GM12865 (cell line): ENCODE results near the gene PKNOX2.

Source experiments
- DNase-seq: peaks from one replicate; pipeline ENCODE4 v3.0.0; 2010; ENCODE audit warnings: low read depth
- H3K4me3 ChIP-seq: 2 replicates; pipeline ENCODE4 v1.5.1; 2011; ENCODE audit warnings: mild to moderate bottlenecking, low read depth, low read length, control low read depth
- TF ChIP-seq, protein P1 (sequence below): IDR thresholded peaks from 2 replicates; pipeline ENCODE4 v1.5.1; 2011; ENCODE audit warnings: low read length, control low read depth, low read depth, inconsistent platforms; ENCODE audit not compliant: insufficient read depth; ENCODE audit errors: missing control alignments

PKNOX2 gene

DNA sequence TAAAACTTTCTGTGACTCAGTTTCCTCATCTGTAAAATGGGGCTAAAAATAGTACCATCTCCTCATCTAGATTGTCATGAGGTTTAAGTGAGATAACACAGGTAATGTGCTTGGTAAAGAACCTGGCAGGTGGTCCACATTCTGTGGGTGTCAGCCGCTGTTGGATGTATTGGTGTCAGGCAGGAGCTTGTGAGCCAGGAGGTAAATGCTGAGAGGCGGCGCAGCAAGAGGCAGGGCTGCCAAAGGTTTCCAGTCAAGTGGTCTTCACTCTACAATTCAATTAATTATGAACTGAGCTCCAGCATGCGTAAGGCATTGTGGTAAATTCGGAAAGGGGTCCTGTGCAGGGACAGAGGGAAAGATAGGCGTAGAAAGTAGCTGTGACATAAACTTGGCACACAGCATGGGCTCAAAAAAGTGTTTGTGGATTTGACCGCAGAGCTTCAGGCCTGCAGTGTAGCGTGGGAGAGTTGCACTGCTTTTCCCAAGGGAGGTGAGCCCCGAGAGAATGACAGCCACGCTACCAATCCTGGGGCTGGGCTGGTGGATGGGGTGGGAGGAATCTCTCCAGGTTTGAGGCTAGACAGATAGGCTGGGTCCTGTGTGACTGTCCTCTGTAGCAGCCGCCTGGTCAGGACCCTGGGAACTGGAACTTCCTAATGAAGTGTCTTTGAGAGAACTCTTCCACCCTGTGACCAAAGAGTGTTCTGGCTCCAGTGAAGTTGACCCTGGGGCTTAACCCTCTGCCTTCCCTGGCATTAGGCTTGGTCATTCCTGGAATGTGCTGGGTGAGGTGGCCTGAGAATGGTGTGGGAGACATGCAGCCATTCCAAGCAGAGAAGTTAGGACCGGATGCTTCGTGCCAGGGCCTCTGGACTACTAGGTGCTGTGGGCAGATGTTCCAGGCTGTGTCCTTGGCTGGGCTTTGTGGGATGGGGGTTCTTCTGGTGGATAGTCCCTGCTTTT, 209.2 kb downstream of the PKNOX2 start:
- DNase-seq: peak; percentile 56

DNA sequence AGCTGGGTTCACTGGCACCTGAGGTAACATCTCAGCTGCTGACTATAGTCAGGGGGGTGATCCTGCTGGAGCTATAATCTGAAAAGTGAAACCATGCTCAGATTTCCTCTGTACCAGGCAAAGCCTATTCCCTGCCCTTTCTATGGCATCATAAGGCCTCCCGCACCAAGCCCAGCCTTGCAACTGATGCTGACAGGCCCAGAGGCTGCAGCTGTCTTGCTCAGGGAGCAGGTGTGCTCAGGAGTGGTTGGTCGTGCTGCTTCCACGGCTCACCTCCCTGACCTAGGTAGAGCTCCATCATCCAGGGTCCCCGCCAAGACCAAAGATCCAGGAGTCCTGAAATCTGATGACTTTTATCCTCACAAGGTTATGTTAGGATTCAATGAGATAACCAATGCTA, 209.8 kb downstream of the PKNOX2 start:
- no peak overlapping the region for H3K4me3 ChIP-seq
- TF ChIP-seq, protein P1, sequence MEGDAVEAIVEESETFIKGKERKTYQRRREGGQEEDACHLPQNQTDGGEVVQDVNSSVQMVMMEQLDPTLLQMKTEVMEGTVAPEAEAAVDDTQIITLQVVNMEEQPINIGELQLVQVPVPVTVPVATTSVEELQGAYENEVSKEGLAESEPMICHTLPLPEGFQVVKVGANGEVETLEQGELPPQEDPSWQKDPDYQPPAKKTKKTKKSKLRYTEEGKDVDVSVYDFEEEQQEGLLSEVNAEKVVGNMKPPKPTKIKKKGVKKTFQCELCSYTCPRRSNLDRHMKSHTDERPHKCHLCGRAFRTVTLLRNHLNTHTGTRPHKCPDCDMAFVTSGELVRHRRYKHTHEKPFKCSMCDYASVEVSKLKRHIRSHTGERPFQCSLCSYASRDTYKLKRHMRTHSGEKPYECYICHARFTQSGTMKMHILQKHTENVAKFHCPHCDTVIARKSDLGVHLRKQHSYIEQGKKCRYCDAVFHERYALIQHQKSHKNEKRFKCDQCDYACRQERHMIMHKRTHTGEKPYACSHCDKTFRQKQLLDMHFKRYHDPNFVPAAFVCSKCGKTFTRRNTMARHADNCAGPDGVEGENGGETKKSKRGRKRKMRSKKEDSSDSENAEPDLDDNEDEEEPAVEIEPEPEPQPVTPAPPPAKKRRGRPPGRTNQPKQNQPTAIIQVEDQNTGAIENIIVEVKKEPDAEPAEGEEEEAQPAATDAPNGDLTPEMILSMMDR: no peak
- DNase-seq: no peak

More for the DNA sequence above, 209.2 kb downstream of the PKNOX2 start:
- TF ChIP-seq, protein P1: no peak
- no peak overlapping the region for H3K4me3 ChIP-seq

DNA sequence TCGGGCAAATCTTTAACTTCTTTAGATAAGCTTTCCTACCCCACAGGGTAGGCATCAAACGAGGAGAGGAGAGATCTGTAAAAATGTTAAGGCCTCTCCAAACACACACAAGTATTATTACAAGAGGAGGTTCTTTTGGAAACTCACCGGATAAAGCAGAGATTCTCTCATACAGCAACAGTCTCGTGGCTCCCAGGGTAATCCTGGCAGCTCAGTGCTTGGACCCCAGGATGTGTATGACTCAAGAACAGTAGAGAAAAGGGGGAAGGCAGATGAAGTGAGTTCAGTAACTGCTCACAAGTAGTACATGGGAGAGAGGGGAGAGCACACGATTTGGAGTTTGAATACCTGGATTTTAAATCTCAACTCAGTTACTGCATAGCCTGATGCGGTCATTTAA, 210.6 kb downstream of the PKNOX2 start:
- DNase-seq: no peak
- TF ChIP-seq, protein P1: no peak
- no peak overlapping the region for H3K4me3 ChIP-seq

DNA sequence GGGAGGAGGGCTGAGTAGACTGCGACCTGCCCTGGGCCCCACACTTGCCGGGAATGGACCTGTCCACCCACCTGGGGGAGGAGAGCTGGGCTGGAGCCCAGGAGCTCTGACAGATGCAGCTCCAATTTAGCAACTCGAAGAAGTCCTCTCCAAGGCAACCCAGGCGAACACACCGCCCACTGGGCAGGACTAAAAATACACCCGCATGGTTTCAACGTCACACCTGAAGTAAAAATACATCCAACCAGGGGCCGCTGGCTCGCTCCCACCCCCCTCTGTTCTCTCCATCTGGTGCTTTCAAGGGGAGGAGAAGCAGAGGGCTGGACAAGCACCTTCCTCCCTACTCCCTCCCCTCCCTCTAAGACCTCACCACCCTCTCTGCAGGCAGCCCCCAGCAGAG, 211.6 kb downstream of the PKNOX2 start:
- DNase-seq: peak; percentile 20
- TF ChIP-seq, protein P1: no peak
- H3K4me3 ChIP-seq: no peak overlapping the region

DNA sequence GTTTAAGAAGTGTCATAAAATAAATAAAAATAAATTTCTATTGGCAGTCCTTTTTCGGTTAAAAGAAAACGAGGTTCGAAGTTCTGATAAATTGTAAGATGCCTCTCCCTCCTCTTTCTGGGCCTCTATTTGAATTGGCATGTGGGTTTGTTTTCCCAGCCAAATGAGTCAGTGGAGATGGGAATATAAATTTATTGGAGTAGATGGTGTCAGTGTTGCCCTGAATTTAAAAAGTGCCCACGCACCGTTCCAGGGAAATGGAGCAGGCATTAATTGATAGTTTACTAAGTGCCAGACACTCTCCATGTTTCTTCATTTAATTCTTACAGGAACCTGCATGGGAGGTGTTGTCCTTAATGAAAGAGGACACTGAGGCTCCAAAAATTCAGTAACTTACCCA, 212.3 kb downstream of the PKNOX2 start:
- TF ChIP-seq, protein P1: no peak
- DNase-seq: no peak
- no peak overlapping the region for H3K4me3 ChIP-seq

DNA sequence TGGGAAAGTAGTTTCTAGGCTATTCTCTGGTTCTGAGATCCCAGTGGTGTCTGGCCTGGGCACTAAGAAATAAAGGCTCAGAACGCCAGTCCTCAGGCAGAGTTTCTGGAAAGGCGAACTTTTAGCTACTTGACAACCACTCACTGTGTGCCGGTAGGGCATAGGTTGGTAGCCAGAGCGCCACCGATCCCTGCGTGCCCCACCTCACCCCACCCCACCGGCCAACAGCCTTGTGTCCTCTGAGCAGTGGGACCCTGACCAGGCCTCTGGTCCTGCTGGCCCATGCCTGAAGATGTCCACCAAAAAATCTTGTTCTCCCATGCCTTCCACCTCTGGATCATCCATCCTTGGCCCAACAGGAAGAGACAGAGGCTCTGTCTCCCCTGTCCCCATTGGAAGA, 213.5 kb downstream of the PKNOX2 start:
- no peak for DNase-seq
- TF ChIP-seq, protein P1: no peak
- no peak overlapping the region for H3K4me3 ChIP-seq

DNA sequence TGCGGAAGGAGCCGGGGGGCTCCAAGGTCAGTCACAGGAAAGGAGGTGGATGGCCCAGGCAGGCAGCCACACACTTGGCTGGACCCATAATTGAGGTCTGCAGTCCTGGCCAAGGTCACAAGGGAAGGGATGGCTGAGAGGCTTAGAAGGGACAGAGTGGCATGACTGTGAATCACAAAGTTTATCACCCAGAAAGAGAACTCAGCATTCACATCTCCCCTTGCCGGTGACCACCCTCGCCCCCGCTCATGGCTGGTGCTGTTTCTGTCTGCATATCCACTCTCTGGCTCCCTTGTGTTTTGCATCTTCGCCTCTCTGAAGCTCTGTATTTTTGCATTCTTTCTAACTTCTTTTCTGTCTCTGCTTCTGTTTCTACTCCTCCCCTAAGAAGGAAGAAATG, 214.0 kb downstream of the PKNOX2 start:
- TF ChIP-seq, protein P1: no peak
- DNase-seq: no peak
- no peak overlapping the region for H3K4me3 ChIP-seq
